D721Med (cell line): ENCODE data around the gene MOCS1.

Experiments
- DNase-seq: peaks from one replicate; pipeline ENCODE4 v3.0.0; 2011; ENCODE audit warnings: low spot score; ENCODE audit not compliant: insufficient read length
- FAIRE-seq: peaks from 2 replicates; lab custom pipeline; 2011; peaks lifted over from hg19 to GRCh38; lab: Jason Lieb, UNC
- CTCF ChIP-seq: IDR thresholded peaks from 2 replicates; pipeline ENCODE4 v1.5.1; 2012; ENCODE audit warnings: mild to moderate bottlenecking, control low read depth; ENCODE audit not compliant: insufficient read depth; ENCODE audit errors: missing control alignments

The MOCS1 gene

GRCh38 chr6:39870950-39871349 lies 63.3 kb downstream of the MOCS1 start:
- peak; percentile 4 for TF ChIP-seq CTCF
- DNase-seq, result no peak
- no peak for FAIRE-seq

GRCh38 chr6:39867592-39867991 lies 66.7 kb downstream of the MOCS1 start:
- DNase-seq, result no peak
- no peak for FAIRE-seq
- TF ChIP-seq CTCF, result no peak

- TF ChIP-seq CTCF, result peak; percentile 69
- FAIRE-seq, result no peak
- peak; percentile 72 for DNase-seq
Observed at GRCh38 chr6:39865011-39865888, 69.0 kb downstream of the MOCS1 start.

- FAIRE-seq (no peak), DNase-seq (no peak)
- TF ChIP-seq CTCF, result no peak
Observed at GRCh38 chr6:39861663-39862062, 72.6 kb downstream of the MOCS1 start.

- TF ChIP-seq CTCF, result no peak
- DNase-seq (no peak), FAIRE-seq (no peak)
Observed at GRCh38 chr6:39859025-39859424, 75.2 kb downstream of the MOCS1 start.

GRCh38 chr6:39855356-39855995 lies 78.8 kb downstream of the MOCS1 start:
- TF ChIP-seq CTCF, result no peak
- FAIRE-seq, result no peak
- no peak for DNase-seq
